IMR-90 (cell line): ENCODE results near the gene NR6A1. TPM values are rescaled to one million over a fixed set of nuclear protein-coding genes. Genes with fewer than 3 reads are reported as not detected.

Experiments
- ATAC-seq: fragments of 200-7000 bp; cut with Tn5 transposase; 2 replicates; pipeline ENCODE4 v1.9.1; 2020; ENCODE audit warnings: low read depth, mild to moderate bottlenecking, moderate library complexity
- BruUV-seq: library from RNA; stranded (reverse); fragments of 400-500 nt; replicated peaks from 2 replicates; lab custom pipeline; 2021; lab: Mats Ljungman, UMichigan
- CTCF ChIA-PET: fragments of 300-600 bp; formaldehyde crosslinking; extraction: SDS; loops from one replicate; lab custom pipeline; 2021; ENCODE audit warnings: antibody characterized with exemption; lab: Yijun Ruan, JAX
- POLR2A ChIA-PET: fragments of 300-600 bp; sonication (Branson Sonifier 250); formaldehyde crosslinking; loops from one replicate; lab custom pipeline; 2022; ENCODE audit warnings: antibody characterized with exemption; ENCODE audit not compliant: unreplicated experiment; lab: Charles Lee
- DNase-seq: peaks from one replicate; pipeline ENCODE4 v3.0.0; 2013
- H2AFZ ChIP-seq: replicated peaks from 2 replicates; pipeline ENCODE3; 2013; ENCODE audit warnings: low read length, mild to moderate bottlenecking; ENCODE audit not compliant: poor library complexity
- H2AK5ac ChIP-seq: 2 replicates; pipeline ENCODE4 v1.6.1; 2013; ENCODE audit warnings: low read depth, low read length, inconsistent platforms
- H2AK9ac ChIP-seq: replicated peaks from 2 replicates; pipeline ENCODE3; 2013; ENCODE audit warnings: mild to moderate bottlenecking, low read depth, low read length, moderate library complexity; ENCODE audit not compliant: poor library complexity
- H2BK120ac ChIP-seq: 2 replicates; pipeline ENCODE4 v1.6.1; 2013; ENCODE audit warnings: low read depth, low read length, inconsistent platforms
- H2BK15ac ChIP-seq: 3 replicates; pipeline ENCODE4 v1.6.1; 2013; ENCODE audit warnings: low read depth, low read length, inconsistent platforms
- H2BK20ac ChIP-seq: 2 replicates; pipeline ENCODE4 v1.6.1; 2013; ENCODE audit warnings: low read depth, mild to moderate bottlenecking, inconsistent platforms, low read length, moderate library complexity
- H2BK5ac ChIP-seq: 2 replicates; pipeline ENCODE4 v1.6.1; 2013; ENCODE audit warnings: mild to moderate bottlenecking, low read depth, low read length, inconsistent platforms; ENCODE audit not compliant: poor library complexity, severe bottlenecking
- H3K14ac ChIP-seq: replicated peaks from 2 replicates; pipeline ENCODE4 v1.6.1; 2013; ENCODE audit warnings: low read depth, low read length, inconsistent platforms
- H3K18ac ChIP-seq: 2 replicates; pipeline ENCODE4 v1.6.1; 2013; ENCODE audit warnings: low read depth, low read length, control low read depth
- H3K23ac ChIP-seq: 2 replicates; pipeline ENCODE4 v1.6.1; 2013; ENCODE audit warnings: low read depth, low read length, inconsistent platforms
- H3K27ac ChIP-seq: 2 replicates; pipeline ENCODE4 v1.5.1; 2013; ENCODE audit warnings: mild to moderate bottlenecking, control low read depth, low read length; ENCODE audit not compliant: insufficient read depth
- H3K27me3 ChIP-seq: 2 replicates; pipeline ENCODE4 v1.6.1; 2013; ENCODE audit warnings: low read length; ENCODE audit not compliant: control insufficient read depth, insufficient read depth
- H3K36me3 ChIP-seq: 2 replicates; pipeline ENCODE4 v1.6.1; 2013; ENCODE audit warnings: low read length, mixed read lengths; ENCODE audit not compliant: control insufficient read depth, insufficient read depth
- H3K4ac ChIP-seq: 2 replicates; pipeline ENCODE4 v1.6.1; 2013; ENCODE audit warnings: low read depth, low read length, inconsistent platforms
- H3K4me1 ChIP-seq: 2 replicates; pipeline ENCODE4 v1.6.1; 2013; ENCODE audit warnings: low read length, mixed read lengths; ENCODE audit not compliant: control insufficient read depth, insufficient read depth
- H3K4me2 ChIP-seq: 2 replicates; pipeline ENCODE4 v1.6.1; 2013; ENCODE audit warnings: low read depth, mild to moderate bottlenecking, control low read depth, low read length, moderate library complexity
- H3K4me3 ChIP-seq: 2 replicates; pipeline ENCODE4 v1.5.1; 2013; ENCODE audit warnings: low read depth, mild to moderate bottlenecking, control low read depth, low read length, moderate library complexity; ENCODE audit not compliant: insufficient read depth
- H3K56ac ChIP-seq: 2 replicates; pipeline ENCODE4 v1.6.1; 2013; ENCODE audit warnings: low read length, inconsistent platforms; ENCODE audit not compliant: insufficient read depth; ENCODE audit errors: extremely low read depth
- H3K79me1 ChIP-seq, 2 experiments: 2 replicates each; pipeline ENCODE4 v1.6.1; 2013; ENCODE audit warnings: low read length in 2 of 2, inconsistent platforms in 1 of 2, low read depth in 1 of 2
- H3K9ac ChIP-seq: 2 replicates; pipeline ENCODE4 v1.6.1; 2013; ENCODE audit warnings: low read depth, low read length, control low read depth
- H3K9me1 ChIP-seq: 2 replicates; pipeline ENCODE4 v1.6.1; 2013; ENCODE audit warnings: low read length, inconsistent platforms; ENCODE audit not compliant: insufficient read depth
- H3K9me3 ChIP-seq: 2 replicates; pipeline ENCODE4 v1.6.1; 2013; ENCODE audit warnings: low read length; ENCODE audit not compliant: control insufficient read depth, insufficient read depth
- H4K20me1 ChIP-seq: 2 replicates; pipeline ENCODE4 v1.6.1; 2013; ENCODE audit warnings: low read length, inconsistent platforms; ENCODE audit not compliant: insufficient read depth
- H4K5ac ChIP-seq: 2 replicates; pipeline ENCODE4 v1.6.1; 2013; ENCODE audit warnings: mild to moderate bottlenecking, low read depth, low read length, control low read depth
- H4K8ac ChIP-seq, 2 experiments: 2 replicates each; pipeline ENCODE4 v1.6.1; 2013; ENCODE audit warnings: low read depth in 2 of 2, low read length in 2 of 2, control low read depth in 1 of 2, inconsistent platforms in 1 of 2
- H4K91ac ChIP-seq: 2 replicates; pipeline ENCODE4 v1.6.1; 2013; ENCODE audit warnings: low read depth, low read length, inconsistent platforms; ENCODE audit not compliant: insufficient read depth
- MAFK ChIP-seq: IDR thresholded peaks from 2 replicates; pipeline ENCODE4 v1.6.1; 2012; ENCODE audit warnings: low read depth, low read length, improper control_type of control experiment
- POLR2A ChIP-seq: IDR thresholded peaks from 2 replicates; pipeline ENCODE4 v1.6.1; 2012; ENCODE audit warnings: mild to moderate bottlenecking, low read depth, low read length
- RFX5 ChIP-seq: IDR thresholded peaks from 2 replicates; pipeline ENCODE4 v1.8.0; 2012; ENCODE audit warnings: low read depth, mild to moderate bottlenecking, low read length, moderate library complexity
- WGBS, 2 experiments: methylation state at CpG; one replicate each; pipeline versions ENCODE4 v1.1.5 to v1.1.7; 2013; ENCODE audit warnings: missing lambda C conversion rate in 2 of 2; ENCODE audit not compliant: insufficient read length in 1 of 2; ENCODE audit errors: extremely low coverage in 2 of 2; 5-methylcytosine and 5-hydroxymethylcytosine counted together
- dilution Hi-C: fragments of 300-500 bp; cut with HindIII; formaldehyde crosslinking; loops from one replicate; pipeline ENCODE4 v1.14.3; 2018; ENCODE audit warnings: low sequenced_read_pairs; ENCODE audit not compliant: unreplicated experiment
- in situ Hi-C: fragments of 300-500 bp; cut with MboI; formaldehyde crosslinking; loops from 3 replicates; pipeline ENCODE4 v1.14.3; 2019; ENCODE audit warnings: low sequenced_read_pairs, inconsistent platforms, mixed read lengths
- intact Hi-C: fragments of 100-400 bp; cut with micrococcal nuclease; formaldehyde crosslinking; loops from 2 replicates; pipeline ENCODE4 v1.10.0; 2022
- polyA plus RNA-seq, 3 experiments: library from polyadenylated mRNA; depleted of rRNA; stranded (reverse); fragments of >200 nt; gene quantifications; 2 replicates each; pipeline ENCODE4 v1.2.3, GENCODE V29; 2012; ENCODE audit warnings: low replicate concordance in 1 of 3
- total RNA-seq: library from RNA; depleted of rRNA; stranded (reverse); fragments of >200 nt; gene quantifications from 2 replicates; pipeline ENCODE4 v1.2.3, GENCODE V29; 2012
- TF ChIP-seq, protein P1 (sequence below): fragments of 150-350 bp; IDR thresholded peaks from 2 replicates; pipeline ENCODE4 v1.6.1; 2017; ENCODE audit warnings: mild to moderate bottlenecking, antibody characterized with exemption, low read length, low read depth

Gene NR6A1
- total and polyA plus RNA-seq, 2 of the 4 experiments (the other 2 are of a cell fraction), result 0.14 to 0.36 TPM

DNA sequence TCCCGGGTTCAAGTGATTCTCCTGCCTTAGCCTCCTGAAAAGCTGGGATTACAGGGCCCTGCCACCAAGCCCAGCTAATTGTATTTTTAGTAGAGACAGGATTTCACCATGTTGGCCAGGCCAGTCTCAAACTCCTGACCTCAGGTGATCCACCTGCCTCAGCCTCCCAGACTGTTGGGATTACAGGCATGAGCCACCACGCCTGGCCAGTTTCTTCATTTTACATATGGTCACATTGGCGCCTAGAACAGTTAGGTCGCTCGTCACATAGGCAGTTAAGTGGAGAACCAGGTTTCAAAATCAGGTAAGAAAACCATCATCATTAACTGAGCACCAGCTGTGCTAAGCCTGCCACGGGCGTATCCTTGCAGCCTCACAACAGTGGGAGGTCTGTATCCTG is 41.9 kb upstream of the NR6A1 start:
- Histone ChIP-seq H3K4me1 (peaks cover 23% of the 10 kb centered on the region), H2AFZ (no peak overlapping the region), H3K27me3 (no peaks in the 10 kb centered on the region), H3K56ac (0 out of 2 replicates have a peak overlapping the region, but pooled peaks have one; percentile 24), H3K18ac (peak overlapping the region; percentile 44), H3K9me3 (no peaks in the 10 kb centered on the region), H3K4ac (peak overlapping the region; percentile 78), H2AK9ac (peak overlapping the region; percentile 10), H2BK120ac (peak overlapping the region; percentile 86), H4K20me1 (no peaks in the 10 kb centered on the region), H3K79me1 (peaks cover 0 to 10% of the 10 kb centered on the region in 2 experiments; a peak in 2 of 4 replicates), H3K23ac (no peak overlapping the region; the same call in 1 of the 2 replicates), H3K4me3 (no peak overlapping the region), H4K91ac (peak overlapping the region; percentile 57), H3K14ac (peak overlapping the region; percentile 59), H3K4me2 (no peak overlapping the region), H3K27ac (peak overlapping the region; percentile 47), H3K36me3 (peaks cover 12% of the 10 kb centered on the region; the same call in 1 of the 2 replicates), H2BK5ac (peak overlapping the region; percentile 23), H3K9ac (no peak overlapping the region), H3K9me1 (peaks cover 22% of the 10 kb centered on the region), H2AK5ac (peak overlapping the region; percentile 79), H2BK15ac (peak overlapping the region; percentile 61; the same call in 1 of the 3 replicates), H4K5ac (peak overlapping the region; percentile 41; the same call in 1 of the 2 replicates), H2BK20ac (peak overlapping the region; percentile 74), H4K8ac (peak overlapping the region in 1 of 2 experiments; percentile 90; a peak in 3 of 4 replicates)
- CTCF ChIA-PET, result interaction anchor here (0.6 to 1.3 kb wide), 5 partner anchors 13 to 42 kb away, joined by 3 to 10 read pairs (median 3); no protein-coding TSS in a partner anchor
- no TSS peak for BruUV-seq
- DNase-seq (no peak), ATAC-seq (no peak)
- dilution Hi-C loops, result no loop called here
- in situ Hi-C loops, result no loop called here
- WGBS, 2 experiments, result no CpG with 5 or more reads among the region's 7 CpGs
- intact Hi-C loops, result loop anchor here (2.0 kb wide), 1 partner anchor 40 kb away; the partner anchor contains the start of gene WDR38
- TF ChIP-seq POLR2A (no peak), RFX5 (no peak), MAFK (no peak)
- TF ChIP-seq, protein P1, sequence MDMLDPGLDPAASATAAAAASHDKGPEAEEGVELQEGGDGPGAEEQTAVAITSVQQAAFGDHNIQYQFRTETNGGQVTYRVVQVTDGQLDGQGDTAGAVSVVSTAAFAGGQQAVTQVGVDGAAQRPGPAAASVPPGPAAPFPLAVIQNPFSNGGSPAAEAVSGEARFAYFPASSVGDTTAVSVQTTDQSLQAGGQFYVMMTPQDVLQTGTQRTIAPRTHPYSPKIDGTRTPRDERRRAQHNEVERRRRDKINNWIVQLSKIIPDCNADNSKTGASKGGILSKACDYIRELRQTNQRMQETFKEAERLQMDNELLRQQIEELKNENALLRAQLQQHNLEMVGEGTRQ, result no peak
- POLR2A ChIA-PET, result no interaction called here
